Thyroid gland (tissue), 4 donors: ENCODE data around the gene BZW2.

ENCODE experiments used
- POLR2A ChIP-seq, 2 donors: fragments of 450-650 bp; IDR thresholded peaks; one replicate each; pipeline ENCODE4 v1.6.1; 2017; ENCODE audit warnings: antibody characterized with exemption in 2 of 2, mild to moderate bottlenecking in 2 of 2, moderate library complexity in 1 of 2
- TF ChIP-seq, protein P1 (sequence below), 6 experiments: fragments of 200-600 bp in 3 of 6; fragments of 450-650 bp in 3 of 6; sonication (generic) in 3 of 6; IDR thresholded peaks; one replicate each; pipeline ENCODE4 v1.5.1; 2016 to 2019; ENCODE audit warnings: antibody characterized with exemption in 6 of 6, mild to moderate bottlenecking in 2 of 6, inconsistent platforms in 1 of 6, moderate library complexity in 1 of 6

DNA sequence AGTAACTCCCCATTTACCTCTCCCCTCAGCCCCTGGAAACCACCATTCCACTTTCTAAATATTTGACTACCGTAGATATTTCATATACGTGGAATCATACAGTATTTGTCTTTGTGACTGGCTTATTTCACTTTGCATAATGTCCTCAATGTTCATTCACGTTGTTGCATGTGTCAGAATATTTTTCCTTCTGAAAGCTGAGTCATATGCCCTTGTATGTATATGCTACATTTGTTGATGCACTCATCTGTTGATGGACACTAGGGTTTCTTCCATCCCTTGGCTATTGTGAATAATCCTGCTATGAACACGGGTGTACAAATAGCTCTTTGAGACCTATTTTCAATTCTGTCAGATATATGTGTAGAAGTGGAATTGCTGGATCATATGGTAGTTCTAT lies 81.8 kb downstream of the BZW2 start:
- TF ChIP-seq, protein P1, sequence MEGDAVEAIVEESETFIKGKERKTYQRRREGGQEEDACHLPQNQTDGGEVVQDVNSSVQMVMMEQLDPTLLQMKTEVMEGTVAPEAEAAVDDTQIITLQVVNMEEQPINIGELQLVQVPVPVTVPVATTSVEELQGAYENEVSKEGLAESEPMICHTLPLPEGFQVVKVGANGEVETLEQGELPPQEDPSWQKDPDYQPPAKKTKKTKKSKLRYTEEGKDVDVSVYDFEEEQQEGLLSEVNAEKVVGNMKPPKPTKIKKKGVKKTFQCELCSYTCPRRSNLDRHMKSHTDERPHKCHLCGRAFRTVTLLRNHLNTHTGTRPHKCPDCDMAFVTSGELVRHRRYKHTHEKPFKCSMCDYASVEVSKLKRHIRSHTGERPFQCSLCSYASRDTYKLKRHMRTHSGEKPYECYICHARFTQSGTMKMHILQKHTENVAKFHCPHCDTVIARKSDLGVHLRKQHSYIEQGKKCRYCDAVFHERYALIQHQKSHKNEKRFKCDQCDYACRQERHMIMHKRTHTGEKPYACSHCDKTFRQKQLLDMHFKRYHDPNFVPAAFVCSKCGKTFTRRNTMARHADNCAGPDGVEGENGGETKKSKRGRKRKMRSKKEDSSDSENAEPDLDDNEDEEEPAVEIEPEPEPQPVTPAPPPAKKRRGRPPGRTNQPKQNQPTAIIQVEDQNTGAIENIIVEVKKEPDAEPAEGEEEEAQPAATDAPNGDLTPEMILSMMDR (IDR thresholded peaks at IDR 0.05): no peak
- no peak for TF ChIP-seq POLR2A (IDR thresholded peaks at IDR 0.05)
